DOHH2 (cell line): ENCODE data around the gene SYN1.

Experiments
- H3F3A ChIP-seq: fragments of 200-600 bp; sonication (generic), shearing (Covaris generic); 2 replicates; pipeline ENCODE4 v1.6.0; 2016; ENCODE audit warnings: antibody characterized with exemption, mild to moderate bottlenecking; ENCODE audit not compliant: control insufficient read depth, insufficient read depth
- H3K27ac ChIP-seq: fragments of 200-600 bp; sonication (generic); 2 replicates; pipeline ENCODE4 v1.5.1; 2014; ENCODE audit warnings: low read depth, mild to moderate bottlenecking, low read length, moderate library complexity
- H3K27me3 ChIP-seq: fragments of 200-600 bp; sonication (generic); 2 replicates; pipeline ENCODE4 v1.6.1; 2014; ENCODE audit warnings: mild to moderate bottlenecking, low read length, mixed read lengths; ENCODE audit not compliant: control insufficient read depth
- H3K36me3 ChIP-seq: fragments of 200-600 bp; sonication (generic); 2 replicates; pipeline ENCODE4 v1.6.1; 2014; ENCODE audit warnings: mild to moderate bottlenecking, low read length, moderate library complexity, mixed read lengths; ENCODE audit not compliant: control insufficient read depth
- H3K4me1 ChIP-seq: fragments of 200-600 bp; sonication (generic); 2 replicates; pipeline ENCODE4 v1.6.1; 2014; ENCODE audit warnings: mild to moderate bottlenecking, low read length, mixed read lengths; ENCODE audit not compliant: control insufficient read depth
- H3K4me2 ChIP-seq: fragments of 200-600 bp; sonication (generic); 2 replicates; pipeline ENCODE4 v1.6.0; 2014; ENCODE audit warnings: mild to moderate bottlenecking, low read length, moderate library complexity
- H3K4me3 ChIP-seq: fragments of 200-600 bp; sonication (generic); 2 replicates; pipeline ENCODE4 v1.5.1; 2014; ENCODE audit warnings: mild to moderate bottlenecking, low read length, mixed read lengths
- H3K79me2 ChIP-seq: fragments of 200-600 bp; sonication (generic); 2 replicates; pipeline ENCODE4 v1.6.1; 2014; ENCODE audit warnings: mild to moderate bottlenecking, low read length, mixed read lengths; ENCODE audit not compliant: control insufficient read depth
- H3K9me2 ChIP-seq: fragments of 200-600 bp; sonication (generic); replicated peaks from 2 replicates; pipeline ENCODE4 v1.6.1; 2014; ENCODE audit warnings: mild to moderate bottlenecking, low read length, mixed read lengths; ENCODE audit not compliant: control insufficient read depth
- H3K9me3 ChIP-seq: fragments of 200-600 bp; sonication (generic); 2 replicates; pipeline ENCODE4 v1.6.1; 2014; ENCODE audit warnings: antibody characterized with exemption, low read length, mixed read lengths; ENCODE audit not compliant: control insufficient read depth, insufficient read depth
- H4K20me1 ChIP-seq: fragments of 200-600 bp; sonication (generic); 2 replicates; pipeline ENCODE4 v1.6.0; 2014; ENCODE audit warnings: low read depth, mild to moderate bottlenecking, antibody characterized with exemption, low read length, moderate library complexity; ENCODE audit not compliant: control insufficient read depth, insufficient read depth
- CTCF ChIP-seq: fragments of 200-600 bp; sonication (generic); IDR thresholded peaks from one replicate; pipeline ENCODE4 v1.5.1; 2014; ENCODE audit warnings: antibody characterized with exemption, mild to moderate bottlenecking, low read depth, low read length; ENCODE audit not compliant: poor library complexity, severe bottlenecking
- EZH2phosphoT487 ChIP-seq: fragments of 200-600 bp; sonication (generic); IDR thresholded peaks from 2 replicates; pipeline ENCODE4 v1.6.1; 2017; ENCODE audit warnings: borderline replicate concordance, mild to moderate bottlenecking, antibody characterized with exemption, low read length, moderate library complexity, mixed read lengths

The SYN1 gene

DNA sequence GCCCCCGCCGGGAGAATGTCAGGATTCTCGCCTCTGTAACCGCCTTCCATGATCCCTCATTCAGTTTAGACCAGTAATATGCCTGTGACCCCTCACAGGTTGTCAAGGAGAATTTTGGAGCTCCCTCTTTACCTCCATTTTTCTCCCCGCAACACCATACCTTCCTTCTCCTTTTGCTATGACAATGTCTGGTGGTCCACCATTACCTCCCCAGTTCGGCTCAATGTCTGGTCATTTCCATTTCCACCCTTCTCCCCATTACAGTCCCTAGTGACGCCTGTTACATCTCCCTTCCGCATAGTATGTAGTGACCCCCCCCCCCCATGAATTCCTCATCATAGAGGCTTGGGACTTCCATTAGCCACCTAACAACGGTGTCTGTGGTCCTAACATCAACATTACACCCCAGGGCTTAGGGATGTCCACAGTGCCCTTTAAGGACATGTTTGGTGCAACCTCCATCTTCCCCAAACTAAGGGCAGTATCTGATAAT lies 58.0 kb downstream of the SYN1 start:
- Histone ChIP-seq H3K27me3 (no peaks in the 10 kb centered on the region), H3F3A (no peaks in the 10 kb centered on the region), H3K4me2 (peak overlapping the region; percentile 69), H3K4me3 (peak overlapping the region; percentile 83), H3K9me3 (no peaks in the 10 kb centered on the region), H3K79me2 (peaks cover 31% of the 10 kb centered on the region), H3K9me2 (no peaks in the 10 kb centered on the region), H3K27ac (peak overlapping the region; percentile 73; the same call in 1 of the 2 replicates), H3K4me1 (peaks cover 21% of the 10 kb centered on the region), H3K36me3 (peaks cover 32% of the 10 kb centered on the region), H4K20me1 (no peaks in the 10 kb centered on the region)
- no peak for TF ChIP-seq EZH2phosphoT487

GRCh38 chrX:47560934-47561658 lies 58.6 kb downstream of the SYN1 start, which contains the start of gene ARAF:
ARAF (plus strand) TSS chrX:47561205; CDS start chrX:47562968, 1,763 bp downstream.
- TF ChIP-seq EZH2phosphoT487 (no peak), CTCF (no peak)
- H3K27ac ChIP-seq = peak within 1 kb of the TSS; percentile 73
- peaks cover 30% of the 10 kb centered on the region for H3K36me3 ChIP-seq

DNA sequence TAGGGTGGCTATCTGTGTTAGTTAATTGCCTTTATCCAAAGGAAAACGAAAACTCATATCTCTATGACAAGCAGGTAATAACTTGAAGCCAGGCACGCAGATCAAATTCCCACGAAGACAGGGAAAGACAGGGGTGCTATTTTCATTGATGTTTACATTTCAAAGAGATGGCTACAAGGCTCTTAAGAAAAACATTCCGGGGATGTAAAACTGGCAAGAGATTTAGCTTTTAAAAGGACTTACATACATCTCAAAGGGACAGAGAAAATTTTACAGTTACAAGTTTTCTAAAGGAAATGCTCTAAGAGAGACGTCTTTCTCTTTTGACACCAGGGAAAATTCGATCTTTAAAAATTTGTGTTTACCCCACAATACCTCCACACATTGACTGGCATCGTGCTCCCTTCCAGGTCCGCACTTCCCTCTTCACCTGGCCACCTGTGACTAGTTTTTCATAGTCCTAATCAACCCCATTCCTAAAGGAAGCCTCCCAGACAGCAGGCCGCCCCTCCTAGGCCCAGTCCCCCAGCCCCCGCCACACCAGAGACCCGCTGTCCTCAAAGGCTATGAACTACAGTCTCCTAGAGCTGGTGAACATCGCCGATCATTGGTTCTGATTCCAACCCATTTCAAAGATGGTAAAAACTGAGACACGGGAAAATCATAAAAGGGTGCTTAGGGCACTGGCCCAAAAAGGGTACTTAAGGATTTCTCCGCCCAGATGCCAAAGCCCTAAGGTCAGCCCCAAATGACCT lies 59.3 kb downstream of the SYN1 start:
- Histone ChIP-seq H3K4me3 (peak overlapping the region; percentile 83), H3K36me3 (peaks cover 29% of the 10 kb centered on the region), H3K27ac (no peak overlapping the region), H3K4me2 (peak overlapping the region; percentile 69), H3K79me2 (peaks cover 31% of the 10 kb centered on the region), H3K4me1 (peaks cover 31% of the 10 kb centered on the region), H3K9me2 (no peaks in the 10 kb centered on the region), H3K9me3 (no peaks in the 10 kb centered on the region), H3F3A (no peaks in the 10 kb centered on the region), H3K27me3 (no peaks in the 10 kb centered on the region), H4K20me1 (no peaks in the 10 kb centered on the region)
- TF ChIP-seq CTCF (no peak), EZH2phosphoT487 (no peak)

More at GRCh38 chrX:47560934-47561658, 58.6 kb downstream of the SYN1 start, which contains the start of gene ARAF:
- H3F3A ChIP-seq = no peaks in the 10 kb centered on the region
- H3K4me3 ChIP-seq = peak within 1 kb of the TSS; percentile 83
- peak within 1 kb of the TSS; percentile 69 for H3K4me2 ChIP-seq
- H4K20me1 ChIP-seq = no peaks in the 10 kb centered on the region
- H3K79me2 ChIP-seq = peaks cover 31% of the 10 kb centered on the region
- H3K27me3 ChIP-seq = no peaks in the 10 kb centered on the region
- peaks cover 26% of the 10 kb centered on the region for H3K4me1 ChIP-seq
- H3K9me3 ChIP-seq = no peaks in the 10 kb centered on the region
- no peaks in the 10 kb centered on the region for H3K9me2 ChIP-seq
